Stimulated activated CD8-positive, alpha-beta memory T cell treated with anti-CD3 and anti-CD28 coated beads, Interleukin-2, amount 100 ng/mL, for 1 hour (primary cell): ENCODE results near the gene PROX2.

Source experiments
- DNase-seq, 2 donors: peaks; one replicate each; pipeline ENCODE4 v3.0.0-alpha.2; 2020; ENCODE audit warnings: low read depth in 2 of 2

The PROX2 gene

DNA sequence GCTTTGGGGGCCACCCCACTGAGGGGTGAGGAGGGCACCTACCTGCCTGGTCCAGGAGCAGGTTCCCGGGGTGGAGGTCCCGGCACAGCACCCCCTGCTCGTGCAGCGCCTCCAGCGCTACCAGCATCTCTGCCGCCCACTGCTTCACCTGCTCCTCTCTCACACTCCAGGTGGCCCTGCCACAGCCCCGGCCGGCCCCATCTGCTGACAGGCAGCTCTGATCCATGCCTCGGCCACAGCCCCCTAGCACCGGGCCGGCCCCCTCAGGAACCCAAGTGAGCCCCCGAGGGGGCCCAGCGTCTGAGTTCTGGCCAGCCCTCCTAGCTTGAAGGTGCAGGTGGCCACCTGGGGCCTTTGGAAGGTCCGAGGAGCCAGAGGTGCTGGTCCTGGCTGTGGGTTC, 33.6 kb upstream of the PROX2 start:
- DNase-seq = no peak

DNA sequence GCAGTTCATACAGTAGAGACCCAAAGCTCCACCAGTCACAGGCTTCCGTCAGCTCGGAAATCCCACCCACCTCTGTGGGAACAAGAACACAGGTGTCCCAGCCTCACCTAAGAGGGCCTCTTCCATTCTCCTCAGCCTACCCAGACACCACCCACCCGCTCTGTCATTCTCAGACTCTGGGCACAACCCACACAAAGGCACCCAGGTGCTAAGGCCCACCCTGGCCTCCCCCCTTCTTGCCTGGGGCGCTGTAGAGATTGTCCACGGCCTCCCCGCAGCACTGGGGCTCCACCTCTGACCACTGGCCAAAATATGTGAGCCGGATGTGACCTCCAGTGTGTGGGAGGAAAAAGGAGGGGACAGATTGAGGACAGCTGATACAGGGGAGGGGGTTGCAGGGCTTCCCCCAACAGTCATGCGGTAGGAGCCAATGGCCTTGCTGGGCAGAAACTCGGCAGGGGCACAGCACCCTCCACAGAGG, 33.0 kb upstream of the PROX2 start:
- no peak for DNase-seq

DNA sequence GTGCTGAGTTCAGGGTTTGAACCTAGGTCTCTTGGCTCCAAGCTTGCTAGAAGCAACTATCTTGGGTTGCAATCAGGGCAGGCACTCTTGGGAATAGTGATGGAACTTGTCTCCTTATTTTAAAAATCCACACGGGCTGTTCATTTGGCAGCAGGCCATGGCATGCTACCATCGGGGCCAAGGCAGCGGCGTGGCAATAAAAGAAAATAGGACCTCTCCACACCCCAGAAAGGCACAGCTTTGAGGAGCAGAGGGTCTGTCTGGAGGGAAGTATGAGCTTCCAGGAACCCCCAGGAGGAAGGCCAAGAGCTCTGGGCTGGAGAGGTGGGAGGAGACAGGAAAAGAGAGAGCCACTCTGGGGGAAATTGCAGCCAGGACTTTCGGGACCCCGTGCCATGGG, 31.8 kb upstream of the PROX2 start:
- no peak for DNase-seq

DNA sequence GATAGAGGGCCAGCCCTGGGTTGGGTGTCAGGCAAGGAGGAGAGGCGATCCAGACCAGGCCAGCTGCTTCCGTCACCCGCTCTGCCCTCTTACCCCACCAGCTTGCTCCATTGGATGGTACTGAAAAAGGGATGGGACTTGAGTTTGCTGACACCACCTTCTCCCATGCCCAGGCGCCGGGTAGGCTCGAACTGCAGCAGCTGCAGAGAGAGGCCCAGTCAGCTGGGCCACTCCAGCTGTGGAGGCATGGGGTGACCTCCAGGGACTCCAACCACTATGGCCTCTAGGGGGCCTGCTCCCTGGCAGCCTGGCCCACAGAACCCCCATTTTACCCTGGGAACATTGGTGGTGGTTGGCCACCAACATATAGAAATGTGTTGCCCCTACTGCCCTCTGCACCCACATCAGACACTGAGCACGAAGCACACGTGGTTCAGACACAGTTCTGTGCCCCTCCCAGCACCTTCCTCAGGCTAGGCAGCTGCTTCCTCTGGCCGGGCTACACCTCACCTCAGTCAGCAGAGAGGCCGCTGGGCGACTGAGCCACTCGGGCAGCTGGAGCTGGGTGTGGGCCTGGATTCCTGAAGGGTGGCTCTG, 31.1 kb upstream of the PROX2 start:
- DNase-seq = no peak

DNA sequence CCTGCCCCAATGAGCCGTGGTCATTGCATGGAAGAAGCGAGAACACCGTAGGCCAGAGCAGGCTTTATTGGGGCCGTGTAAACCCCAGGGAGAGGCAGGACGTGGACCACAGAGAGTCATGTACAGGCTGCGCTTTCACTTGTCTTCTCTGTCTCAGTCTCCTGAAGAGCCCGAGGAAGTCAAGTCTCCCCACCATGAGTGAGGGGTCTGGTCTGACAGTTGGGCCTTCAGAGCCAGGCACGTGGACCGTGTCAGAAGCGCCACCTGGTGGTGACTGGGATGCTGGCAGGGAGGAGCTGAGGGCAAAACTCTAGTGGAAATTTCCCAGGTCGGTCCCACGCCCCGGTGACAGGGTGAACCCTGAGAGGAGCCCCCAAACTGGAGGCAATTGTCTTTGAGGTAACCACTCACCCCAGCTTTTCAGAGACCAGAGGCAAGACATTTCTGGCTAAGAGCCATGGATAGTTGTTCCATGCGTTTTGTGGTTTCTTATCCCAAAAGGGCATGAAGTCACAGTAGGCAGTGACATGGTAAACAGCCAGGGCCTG, 29.7 kb upstream of the PROX2 start:
- DNase-seq = peak; percentile 57 to 70

DNA sequence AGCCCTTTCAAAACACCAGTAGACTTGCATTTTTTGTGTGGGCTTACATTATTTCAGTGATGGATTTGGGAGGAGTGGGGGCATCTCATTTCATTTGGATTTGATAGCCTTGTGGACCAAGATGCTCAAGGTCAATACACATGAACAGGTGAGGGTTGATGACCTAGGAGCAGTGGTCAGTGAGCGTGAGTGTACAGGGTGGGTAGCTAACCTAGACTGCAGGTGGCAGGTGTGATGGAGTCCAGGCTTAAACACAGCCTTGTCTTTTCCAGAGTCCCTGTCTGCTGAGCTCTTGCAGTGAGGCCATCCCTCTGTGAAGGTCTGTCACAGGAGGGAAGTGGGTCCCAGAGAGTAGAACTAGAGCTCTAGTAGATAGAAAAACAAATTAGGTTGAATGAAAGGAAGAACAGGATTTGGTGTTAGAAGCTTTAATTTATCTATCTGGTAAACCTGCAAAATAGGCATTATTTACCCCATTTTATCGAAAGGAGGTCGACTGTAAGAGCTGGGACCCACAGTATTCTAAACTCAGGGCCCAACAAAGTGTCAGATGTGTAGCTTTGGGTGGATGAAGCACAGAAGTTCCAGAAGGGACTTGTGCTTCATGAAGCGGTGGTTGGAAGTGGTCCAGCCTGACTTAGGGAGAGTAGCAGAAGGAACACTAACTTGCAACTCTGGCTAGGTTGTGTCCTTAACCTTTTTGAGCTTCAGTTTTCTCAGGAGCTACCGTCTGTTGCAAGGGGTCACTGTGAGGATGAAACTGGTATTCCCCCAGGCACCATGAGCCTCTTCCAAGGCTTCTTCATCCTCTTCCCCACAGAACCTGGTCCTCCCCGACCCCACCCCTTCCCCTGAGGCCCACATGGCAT, 28.9 kb upstream of the PROX2 start:
- no peak for DNase-seq

DNA sequence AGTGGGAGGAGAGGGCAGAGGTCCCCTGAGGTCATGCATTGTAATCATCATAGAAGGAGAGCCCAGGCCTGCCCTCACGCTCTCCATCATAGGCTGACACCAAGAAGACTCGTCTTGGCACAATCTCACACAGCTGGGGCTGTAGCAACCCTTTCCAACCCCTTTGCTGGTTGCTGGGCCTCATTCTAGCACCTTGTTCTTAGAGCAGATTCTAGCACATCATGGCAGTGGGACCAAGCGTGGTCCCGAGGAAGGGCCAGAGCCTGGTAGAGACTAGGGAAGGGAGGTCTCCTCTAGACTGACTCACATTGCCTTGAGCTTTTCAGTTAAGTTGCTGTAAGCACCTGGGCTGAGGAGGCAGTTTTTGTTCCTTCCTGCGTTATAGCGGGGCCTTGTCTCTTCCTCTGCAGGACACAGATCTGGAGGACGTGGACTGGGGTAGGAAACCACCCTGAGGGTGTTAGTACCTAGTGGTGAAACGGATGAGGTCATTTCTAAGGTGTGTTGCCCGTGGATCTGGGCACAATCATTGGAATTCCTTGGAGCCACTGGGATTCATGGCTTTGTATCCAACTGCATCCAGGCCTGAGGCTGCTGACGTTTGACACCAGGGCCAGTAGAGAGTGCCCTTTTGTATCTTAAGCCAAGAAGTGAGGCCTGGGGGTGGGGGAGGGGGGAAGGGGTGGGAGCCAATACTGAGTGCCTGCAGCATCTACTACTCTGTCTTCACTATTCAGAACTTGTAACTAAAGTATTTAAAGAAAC, 27.2 kb upstream of the PROX2 start:
- no peak for DNase-seq

DNA sequence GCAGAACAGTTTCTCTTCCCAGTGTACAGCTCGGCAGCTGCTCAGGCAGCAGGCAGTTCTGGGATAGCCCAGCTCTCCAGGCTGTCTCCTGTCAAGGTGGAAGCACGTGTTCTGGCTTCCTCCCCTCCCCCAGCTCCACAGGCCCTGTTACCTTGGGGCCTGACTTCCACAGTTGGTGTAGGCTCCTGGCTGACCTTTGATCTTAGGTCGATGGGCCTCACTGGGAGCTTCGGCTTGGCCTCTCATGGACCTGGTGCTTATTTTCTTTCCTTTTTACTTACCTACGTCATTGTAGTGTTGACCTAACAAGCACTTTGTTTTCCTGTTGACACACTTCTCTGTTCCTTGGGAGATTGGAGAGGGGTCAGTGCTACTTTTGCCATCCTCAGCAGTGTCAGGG, 22.7 kb upstream of the PROX2 start:
- no peak for DNase-seq

DNA sequence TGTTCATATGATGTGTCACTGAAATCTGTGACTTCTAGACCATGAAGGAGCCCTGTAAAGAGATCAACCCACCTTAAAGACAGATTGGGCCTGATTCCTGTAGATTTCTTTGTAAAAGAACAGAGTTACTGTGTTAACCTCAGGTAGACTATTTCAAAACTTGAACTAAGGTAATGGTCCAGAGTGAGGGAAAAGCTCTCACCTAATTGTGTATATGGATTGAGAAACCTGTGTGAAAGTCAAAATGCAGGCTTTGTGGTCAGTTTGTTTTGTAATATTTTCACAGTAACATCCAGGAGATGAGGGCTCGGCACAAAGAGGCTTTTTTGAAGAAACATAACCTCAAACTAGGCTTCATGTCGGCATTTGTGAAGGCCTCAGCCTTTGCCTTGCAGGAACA, 22.1 kb upstream of the PROX2 start:
- no peak for DNase-seq

DNA sequence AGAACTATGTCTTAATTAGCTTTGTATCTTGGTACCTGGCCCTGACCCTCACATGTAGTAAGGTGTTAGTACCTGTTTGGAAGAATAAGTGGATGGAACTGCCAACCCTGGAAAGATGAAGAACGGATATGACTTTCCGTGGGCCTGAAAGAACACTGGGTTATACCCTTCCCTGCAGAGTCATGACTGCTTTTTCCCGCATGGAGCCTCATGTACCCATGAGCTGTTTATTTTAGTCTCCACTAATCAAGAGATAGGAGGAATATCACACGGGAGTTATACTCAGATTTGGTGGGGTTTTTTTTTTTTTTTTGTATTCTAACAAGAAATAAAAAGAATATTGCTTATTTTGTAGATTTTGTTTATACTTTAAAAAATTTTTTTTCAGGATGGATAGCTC, 21.7 kb upstream of the PROX2 start:
- DNase-seq = no peak

DNA sequence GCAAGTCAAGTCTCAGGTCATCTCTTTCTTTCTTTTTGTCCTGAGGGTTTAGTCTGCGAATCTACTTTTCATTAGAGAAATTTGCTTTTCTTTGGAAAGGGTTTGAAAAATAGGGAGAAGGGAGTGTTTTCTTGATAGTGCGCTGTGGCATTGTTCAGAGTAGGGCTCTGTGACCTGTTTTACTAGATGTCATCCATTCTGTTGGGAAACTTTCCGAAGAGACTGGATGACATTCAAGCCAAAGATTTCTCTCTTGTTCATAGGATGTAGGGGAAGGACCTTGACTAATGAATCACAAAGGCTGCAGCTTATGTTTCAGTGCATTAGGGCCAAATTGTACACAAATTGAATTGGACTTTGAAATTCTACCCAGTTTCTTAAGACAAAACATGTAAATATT, 20.5 kb upstream of the PROX2 start:
- no peak for DNase-seq

DNA sequence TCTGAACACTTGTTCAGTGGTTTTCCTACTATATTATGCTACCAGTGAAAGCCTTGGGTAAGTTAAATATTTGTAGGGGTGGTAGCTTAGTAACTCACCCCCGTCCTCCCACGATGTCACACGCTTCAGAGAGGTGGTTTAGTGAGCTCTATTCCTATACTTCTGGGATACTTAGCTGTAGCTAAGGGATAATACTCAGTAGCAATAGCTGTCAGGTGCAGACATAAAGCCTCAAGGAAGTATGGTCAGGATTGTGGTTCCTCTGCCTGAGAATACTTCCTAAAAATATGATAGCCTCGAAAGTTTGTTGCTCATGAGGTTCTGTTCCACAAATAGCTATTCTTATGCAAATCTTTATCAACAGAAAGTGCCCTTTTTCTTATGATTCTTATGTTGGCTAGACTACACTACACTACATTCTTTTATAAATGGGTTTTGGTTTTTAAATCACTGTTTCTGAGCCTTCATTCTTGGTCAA, 17.7 kb upstream of the PROX2 start:
- no peak for DNase-seq

DNA sequence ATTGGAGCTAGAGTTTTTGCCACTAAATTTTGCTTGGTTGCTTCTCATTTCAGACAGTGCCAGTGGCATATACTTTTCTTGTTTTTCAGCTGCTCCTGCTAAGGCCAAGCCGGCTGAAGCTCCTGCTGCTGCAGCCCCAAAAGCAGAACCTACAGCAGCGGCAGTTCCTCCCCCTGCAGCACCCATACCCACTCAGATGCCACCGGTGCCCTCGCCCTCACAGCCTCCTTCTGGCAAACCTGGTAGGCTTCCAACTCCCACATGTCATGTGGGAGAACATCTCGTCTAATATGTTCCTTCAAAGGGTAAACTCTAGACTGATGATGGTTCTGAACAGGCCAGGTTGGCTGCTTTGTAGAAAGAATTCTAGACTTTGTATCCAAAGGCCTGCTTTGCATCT, 16.8 kb upstream of the PROX2 start:
- no peak for DNase-seq

DNA sequence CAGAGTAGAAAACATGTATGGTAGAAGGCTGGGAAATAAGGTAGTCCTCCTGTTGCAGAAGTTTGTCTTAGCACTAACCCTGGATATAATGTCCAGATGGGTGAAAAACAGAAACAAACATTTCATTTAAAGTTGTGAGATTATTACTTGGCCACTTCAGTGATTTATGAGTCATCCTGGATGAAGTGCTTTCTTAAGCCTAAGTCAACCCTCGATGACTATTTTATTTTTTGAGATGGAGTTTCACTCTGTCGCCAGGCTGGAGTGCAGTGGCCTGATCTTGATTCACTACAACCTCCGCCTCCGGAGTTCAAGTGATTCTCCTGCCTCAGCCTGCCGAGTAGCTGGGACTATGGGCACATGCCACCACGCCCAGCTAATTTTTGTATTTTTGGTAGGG, 15.9 kb upstream of the PROX2 start:
- DNase-seq = no peak

DNA sequence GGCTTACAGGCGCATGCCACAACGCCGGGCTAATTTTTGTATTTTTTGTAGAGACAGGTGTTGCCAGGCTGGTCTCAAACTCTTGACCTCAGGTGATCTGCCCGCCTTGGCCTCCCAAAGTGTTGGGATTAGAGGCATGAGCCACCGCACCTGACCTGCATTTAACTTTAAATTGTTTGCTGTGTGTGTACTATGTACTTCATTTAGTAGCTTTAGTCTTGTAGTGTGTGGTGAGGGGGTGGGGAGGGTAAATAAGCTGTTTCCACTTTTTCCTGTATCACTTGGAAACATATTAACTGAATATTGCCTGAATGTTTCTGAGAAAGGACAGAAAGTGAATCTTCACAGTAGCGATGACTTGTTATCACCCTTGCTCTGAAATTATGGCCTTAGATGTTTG, 14.3 kb upstream of the PROX2 start:
- no peak for DNase-seq

DNA sequence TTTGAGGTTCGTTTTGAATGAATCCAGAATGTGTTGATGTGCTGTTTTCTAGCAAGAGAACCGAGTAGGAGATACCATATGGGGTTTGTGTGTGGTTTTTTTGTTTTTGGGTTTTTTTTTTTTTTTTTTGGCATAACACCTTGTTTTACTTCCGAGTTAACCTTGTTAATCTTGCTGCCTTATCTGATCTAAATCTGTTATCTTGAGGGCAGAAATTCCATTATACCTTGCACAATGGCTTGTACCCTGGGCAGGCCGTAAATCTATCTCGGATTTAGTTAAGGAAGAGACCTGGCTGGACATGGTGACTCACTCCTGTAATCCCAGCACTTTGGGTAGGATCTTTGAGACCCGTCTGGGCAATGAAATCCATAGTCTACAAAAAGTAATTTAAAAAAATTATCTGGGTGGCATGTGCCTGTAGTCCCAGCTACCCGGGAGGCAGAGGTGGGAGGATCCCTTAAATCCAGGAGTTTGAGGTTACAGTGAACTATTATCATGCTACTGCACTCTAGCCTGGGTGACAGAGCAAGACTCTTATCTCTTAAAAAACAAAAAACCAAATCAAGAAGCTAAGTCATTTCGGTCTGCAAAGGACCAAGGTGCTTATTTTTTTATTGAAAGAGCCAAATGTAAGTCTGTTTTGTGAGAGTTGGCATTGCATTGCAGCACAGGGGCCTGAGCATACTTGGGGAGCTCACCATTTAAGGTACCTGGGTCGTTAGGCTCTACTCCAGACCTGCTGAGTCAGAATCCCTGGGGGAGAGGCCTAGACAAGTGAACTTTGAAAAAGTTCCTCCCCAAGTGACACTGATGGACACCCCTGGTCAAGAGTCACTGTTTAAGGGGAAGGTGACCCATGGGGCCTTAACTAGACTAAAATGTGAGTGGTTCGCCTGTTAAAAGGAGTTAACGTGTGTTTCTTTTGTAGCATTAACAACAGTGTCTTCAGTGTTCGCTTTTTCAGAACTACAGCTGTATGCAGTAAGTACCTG, 12.5 kb upstream of the PROX2 start:
- no peak for DNase-seq

DNA sequence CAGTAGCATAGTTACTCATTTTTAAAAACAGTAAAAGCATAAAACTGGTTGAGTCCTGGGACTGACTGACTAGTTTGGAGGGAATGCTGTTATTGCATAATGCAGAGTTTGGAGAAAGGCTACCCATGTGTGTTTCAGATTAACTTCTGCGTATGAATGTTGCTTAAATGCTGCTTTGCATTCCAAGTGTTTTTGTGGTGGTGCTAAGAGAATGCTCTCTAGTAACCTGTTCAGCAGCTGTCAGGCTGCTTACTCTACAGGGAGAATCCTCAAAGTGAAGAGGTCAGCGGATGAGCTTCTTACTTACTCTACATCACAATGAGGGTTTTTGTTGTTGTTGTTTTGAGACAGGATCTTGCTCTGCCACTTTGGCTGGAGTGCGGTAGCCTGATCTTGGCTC, 10.1 kb upstream of the PROX2 start:
- DNase-seq = no peak

DNA sequence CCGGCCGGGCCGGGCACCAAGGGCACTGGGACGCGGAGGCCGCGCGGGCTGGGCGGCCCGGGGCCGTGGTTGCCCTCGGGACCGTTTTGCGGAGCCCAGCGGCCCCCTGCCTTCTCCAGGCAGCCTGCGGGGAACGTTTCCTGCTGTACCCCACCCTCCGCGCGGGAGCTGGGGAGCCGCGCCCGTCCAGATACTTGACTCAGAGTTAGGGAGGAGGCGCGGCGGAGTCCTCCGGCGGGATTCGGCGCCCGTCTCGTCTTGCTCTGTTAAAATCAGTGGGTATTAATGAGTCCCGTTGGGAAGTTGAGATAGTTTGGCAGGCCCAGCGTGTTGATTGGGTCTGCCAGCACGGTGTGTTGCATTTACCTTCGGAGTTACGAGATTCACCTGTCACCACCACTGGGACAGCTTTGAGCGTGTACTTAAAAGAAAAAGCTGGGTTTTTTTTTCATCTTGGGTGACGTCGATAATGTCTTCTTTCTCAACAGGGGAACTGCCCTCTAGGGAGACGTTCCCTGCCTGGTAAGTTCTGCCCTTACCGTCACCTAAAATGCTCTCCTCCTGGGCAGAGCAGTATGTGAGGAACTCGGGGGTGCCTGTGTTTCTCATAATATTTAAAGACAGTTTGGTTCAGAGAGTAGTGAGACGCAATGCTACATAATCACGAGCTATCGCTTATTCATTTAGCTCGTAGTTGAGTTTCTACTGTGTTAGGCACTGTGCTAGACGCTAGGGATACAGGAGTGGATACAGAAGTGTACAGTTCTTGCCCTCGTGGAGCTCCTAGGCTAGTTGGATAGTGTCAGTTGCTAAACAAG, 6.4 kb upstream of the PROX2 start:
- peak in 1 of 2 donors; percentile 16 for DNase-seq

DNA sequence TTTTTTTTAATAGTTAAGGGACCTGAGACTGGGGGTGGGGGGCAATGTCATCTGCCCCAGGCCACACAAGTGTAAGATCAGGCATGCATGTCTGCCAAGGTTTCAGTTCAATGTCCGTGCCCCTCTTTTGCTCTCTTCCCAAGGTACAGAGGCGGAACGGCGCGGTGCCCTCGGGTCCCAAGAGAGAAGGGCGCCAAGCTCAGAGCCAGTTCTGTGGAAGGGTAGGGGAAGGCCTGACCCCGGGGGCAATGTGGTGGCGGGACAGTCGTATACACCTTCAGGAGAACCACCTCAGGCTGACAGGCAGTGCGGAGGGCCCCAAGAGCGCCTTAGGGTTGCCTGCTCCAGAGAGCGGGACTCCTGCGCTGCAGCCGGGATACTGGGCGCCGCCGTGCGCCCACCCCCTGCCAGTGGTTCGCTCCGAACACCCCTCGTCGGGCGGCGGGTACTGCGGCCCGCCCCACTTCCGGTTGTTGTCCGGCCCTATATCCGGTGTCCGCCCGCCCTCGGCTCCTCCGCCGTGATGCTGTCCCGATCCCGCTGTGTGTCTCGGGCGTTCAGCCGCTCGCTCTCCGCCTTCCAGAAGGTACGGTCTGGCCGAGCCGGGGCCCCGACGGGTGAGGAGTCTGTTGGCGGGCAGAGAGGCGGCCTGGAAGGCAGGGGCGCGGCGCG, 5.6 kb upstream of the PROX2 start, which contains the start of gene DLST:
Gene DLST (plus strand): TSS at position 486 of the 672 bp plus-strand sequence. CDS start 38 bp downstream, at position 524.
- DNase-seq = peak; percentile 72 to 75
